RPMI7951 (cell line): ENCODE results near the gene LSR. TPM values are rescaled to one million over a fixed set of nuclear protein-coding genes. Genes with fewer than 3 reads are reported as not detected.

Experiments used
- DNase-seq: peaks from one replicate; pipeline ENCODE4 v3.0.0-alpha.2; 2012; ENCODE audit warnings: low read depth
- total RNA-seq: library from RNA; depleted of rRNA; stranded (reverse); fragments of >200 nt; shearing (Covaris generic); gene quantifications from 2 replicates; pipeline ENCODE4 v1.2.3, GENCODE V29; 2014

LSR gene
- total RNA-seq, 1 experiment from 2014 or later: 1.8 TPM

- no peak for DNase-seq
These were observed 1.1 kb upstream of the LSR start for GRCh38 chr19:35247526-35248309.

- DNase-seq: no peak
These were observed 495 bp downstream of the LSR start for GRCh38 chr19:35249146-35249847.

- DNase-seq: no peak
These were observed 1.3 kb downstream of the LSR start for GRCh38 chr19:35249848-35250711.

GRCh38 chr19:35251456-35251855 is 2.7 kb downstream of the LSR start:
- DNase-seq: no peak

GRCh38 chr19:35253316-35254286 is 4.8 kb downstream of the LSR start:
- no peak for DNase-seq

GRCh38 chr19:35254341-35255297 is 5.8 kb downstream of the LSR start:
- DNase-seq: no peak

GRCh38 chr19:35256566-35256965 is 7.8 kb downstream of the LSR start:
- no peak for DNase-seq

- no peak for DNase-seq
These were observed 8.3 kb downstream of the LSR start for GRCh38 chr19:35257113-35257461.

GRCh38 chr19:35260694-35261304 is 12.0 kb downstream of the LSR start:
- DNase-seq: no peak

- no peak for DNase-seq
These were observed 12.7 kb downstream of the LSR start for GRCh38 chr19:35261356-35262100.

GRCh38 chr19:35262101-35262761 is 13.4 kb downstream of the LSR start:
- no peak for DNase-seq

- DNase-seq: no peak
These were observed 15.7 kb downstream of the LSR start for GRCh38 chr19:35264268-35265125.

- peak; percentile 28 for DNase-seq
These were observed 16.5 kb downstream of the LSR start for GRCh38 chr19:35265126-35265899.

- no peak for DNase-seq
These were observed 17.2 kb downstream of the LSR start for GRCh38 chr19:35265900-35266519.

- peak; percentile 16 for DNase-seq
These were observed 17.9 kb downstream of the LSR start for GRCh38 chr19:35266520-35267352.
